Activated CD4-positive, CD25-positive, alpha-beta regulatory T cell treated with anti-CD3 and anti-CD28 coated beads, Interleukin-2, amount 50 U/mL, for 16 hours (primary cell): ENCODE data around the gene MMD.
"Not testable (repeated sequence)": the region's sequence is repeated elsewhere in the genome, so short reads cannot be mapped to it uniquely, and the experiment has no call there.

ENCODE experiments used
- DNase-seq: peaks from one replicate; pipeline ENCODE4 v3.0.0-alpha.2; 2020; ENCODE audit warnings: low read depth, low spot score

MMD gene

DNA sequence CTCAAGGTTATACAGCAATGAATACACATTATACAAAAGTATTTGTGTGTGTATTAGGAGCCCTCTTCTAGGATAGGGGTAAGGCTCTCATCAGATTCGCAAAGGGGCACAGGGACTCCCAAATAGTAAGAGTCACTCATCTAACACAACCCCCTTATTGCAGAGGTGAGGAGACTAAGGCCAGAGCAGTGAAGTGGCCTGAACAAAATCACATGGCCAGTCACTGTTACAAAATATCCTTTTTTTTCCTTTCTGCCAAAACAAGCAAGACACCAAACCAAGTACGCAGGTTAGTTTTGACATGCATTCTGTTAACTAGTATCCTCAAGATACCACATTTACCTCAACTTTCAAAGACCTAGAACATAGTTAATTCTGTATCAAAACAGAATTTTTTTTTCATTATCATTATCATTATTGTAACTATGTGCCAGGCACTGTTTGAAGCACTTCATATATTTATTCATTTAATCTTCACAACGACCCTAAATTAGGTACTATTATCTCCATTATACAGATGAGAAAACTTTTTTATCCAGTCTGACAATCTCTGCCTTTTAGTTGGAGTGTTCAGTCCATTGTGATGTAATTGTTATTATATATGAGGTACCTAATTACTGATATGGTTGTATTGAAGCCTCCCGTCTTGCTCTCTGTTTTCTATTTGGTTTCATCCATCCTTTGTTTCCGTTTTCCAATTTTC is 25.7 kb downstream of the MMD start:
- DNase-seq = no peak

DNA sequence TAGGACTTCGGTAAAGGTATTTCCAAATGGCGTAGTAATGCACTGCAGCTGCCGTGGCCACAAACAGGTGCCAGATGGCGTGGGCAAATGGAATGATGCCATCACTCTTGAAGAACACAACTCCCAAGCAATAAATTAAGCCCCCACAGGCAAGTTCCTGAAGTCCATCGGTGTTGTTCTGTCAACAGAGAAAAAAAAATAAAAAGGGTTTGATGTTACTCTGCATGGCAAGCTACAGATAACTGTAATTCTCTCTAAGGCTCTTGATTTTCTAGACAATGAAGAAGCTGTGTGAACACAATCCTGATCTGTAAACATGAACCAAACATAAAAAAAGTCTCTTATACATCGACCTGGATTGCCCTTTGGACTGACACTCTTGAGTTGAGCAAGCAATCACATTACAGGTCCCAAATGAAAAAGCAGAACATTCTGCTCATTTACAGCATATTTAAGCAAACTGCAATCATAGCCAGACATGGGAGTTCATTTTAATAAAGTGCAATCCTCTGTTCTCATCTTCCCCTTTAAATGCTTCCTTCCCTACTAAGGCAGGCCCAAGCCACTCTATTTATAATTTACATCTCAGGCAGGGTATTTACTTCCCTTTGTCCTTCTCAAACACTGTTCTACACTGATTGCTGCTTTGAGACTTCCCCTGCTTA is 27.1 kb downstream of the MMD start:
- no peak for DNase-seq

DNA sequence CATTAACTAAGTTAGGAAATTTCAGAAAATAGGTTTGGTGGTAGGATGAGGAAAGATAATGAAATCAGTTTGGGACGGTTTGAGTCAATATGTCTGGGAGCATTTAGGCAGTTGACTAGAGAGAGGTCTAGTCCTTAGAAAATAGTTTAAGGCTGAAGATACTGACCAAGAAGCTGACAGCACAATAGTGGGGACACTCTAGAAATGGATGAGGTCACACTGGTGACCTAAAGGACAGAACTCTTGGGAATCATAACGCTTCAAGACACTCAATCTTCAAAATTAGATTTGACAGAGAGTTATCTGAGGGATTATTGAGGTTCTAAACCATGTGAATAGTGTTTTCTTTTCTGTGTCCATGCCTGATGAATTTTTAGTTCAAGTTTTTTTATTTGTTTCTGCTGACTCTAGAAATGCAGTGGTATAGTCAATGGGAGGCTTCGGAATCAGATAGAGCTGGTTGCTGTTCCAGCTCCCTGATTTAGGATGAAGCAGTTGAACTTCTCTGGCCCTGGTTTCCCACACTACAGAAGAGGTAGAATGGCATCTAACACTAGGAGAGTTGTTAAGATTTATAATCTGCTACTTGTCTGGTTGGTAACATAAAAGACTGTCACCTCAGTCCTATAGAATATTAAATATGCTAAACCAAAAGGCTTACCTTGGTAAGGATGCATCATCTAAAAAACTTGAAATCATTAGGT is 29.7 kb downstream of the MMD start:
- no peak for DNase-seq

DNA sequence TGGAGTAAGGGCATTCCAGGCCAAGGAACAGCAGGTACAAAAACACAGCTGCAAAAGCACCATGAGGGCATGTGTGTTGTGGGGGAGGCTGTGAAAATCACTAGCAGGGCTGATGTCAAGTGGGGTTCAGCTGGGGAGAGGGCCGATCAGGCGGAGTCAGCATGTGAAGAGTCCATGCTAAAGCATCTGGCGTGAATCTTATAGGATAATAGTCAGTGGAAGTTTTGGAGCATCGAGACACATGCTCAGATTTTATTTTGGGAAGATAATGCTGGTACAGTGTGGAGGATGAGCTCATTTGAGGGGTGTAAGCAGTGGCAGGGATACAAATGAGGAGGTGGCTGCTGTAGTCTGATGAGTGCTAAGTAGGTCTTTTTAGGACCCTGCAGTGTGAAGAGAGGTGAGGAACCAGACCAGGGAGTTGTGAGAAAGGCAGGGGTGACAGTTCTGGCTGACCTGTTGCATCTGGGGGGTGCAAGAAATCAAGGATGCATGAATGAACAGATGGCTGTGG is 30.3 kb downstream of the MMD start:
- no peak for DNase-seq

DNA sequence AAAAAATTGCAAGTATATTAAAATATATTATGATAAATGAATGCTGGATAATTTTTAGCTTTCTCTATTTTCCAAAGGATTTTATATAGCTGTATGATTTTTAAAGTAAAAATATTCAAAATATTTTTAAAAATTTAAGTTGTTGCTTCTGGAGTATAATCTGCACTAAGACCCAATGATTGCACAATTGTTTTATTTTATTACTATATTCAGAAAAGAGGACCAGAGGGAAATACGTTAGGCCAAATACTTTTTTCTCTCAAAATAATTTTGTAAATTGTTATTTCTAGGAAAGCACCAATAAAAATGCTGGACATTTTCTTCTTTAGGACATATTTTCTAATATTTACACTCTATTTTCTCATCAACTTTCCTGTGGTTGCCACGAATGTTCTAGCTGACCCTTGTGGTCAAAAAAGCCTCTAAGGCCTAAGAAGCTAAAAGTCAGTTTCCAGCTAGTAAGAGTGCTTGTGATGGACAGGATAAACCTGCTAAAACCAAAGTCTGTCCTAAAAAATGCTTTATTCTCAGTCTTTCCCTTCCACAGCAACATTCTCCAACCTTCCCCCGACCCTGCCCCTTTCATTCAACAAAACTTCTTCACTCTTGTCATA is 31.2 kb downstream of the MMD start:
- no peak for DNase-seq

DNA sequence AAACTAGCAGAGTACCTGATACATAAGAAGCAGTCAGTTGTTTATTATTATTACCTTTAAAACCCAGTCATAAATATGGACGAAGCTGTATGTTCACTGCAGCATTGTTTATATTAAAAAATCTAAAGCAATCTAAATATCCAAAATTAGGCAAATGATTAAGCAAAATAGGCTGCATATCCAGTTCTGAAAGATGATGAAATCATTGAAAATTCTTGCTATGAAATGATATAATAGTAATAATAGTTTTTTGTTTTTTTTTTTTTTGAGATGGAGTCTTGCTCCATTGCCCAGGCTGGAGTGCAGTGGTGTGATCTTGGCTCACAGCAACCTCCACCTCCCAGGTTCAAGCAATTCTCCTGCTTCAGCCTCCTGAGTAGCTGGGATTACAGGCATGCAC is 31.9 kb downstream of the MMD start:
- DNase-seq = not testable (repeated sequence)

DNA sequence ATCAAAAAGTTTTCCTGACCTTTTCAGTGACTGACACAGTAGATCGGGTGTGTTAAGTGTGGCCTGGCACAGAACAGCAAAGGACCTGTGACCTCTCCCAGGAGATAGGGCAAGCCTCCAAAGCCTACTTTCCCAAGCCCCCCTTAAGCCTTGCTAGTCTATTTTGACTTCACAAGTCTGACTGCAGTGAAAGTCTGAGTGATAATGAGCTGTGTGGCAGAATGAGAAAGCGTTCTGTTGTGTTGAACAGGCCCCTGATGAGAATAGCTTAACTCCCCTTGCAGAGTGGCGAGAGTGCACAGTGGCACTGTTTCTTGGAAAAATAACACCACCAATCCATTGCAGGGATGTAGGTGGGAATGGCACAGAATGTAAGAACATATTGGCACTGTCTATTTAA is 32.8 kb downstream of the MMD start:
- no peak for DNase-seq

DNA sequence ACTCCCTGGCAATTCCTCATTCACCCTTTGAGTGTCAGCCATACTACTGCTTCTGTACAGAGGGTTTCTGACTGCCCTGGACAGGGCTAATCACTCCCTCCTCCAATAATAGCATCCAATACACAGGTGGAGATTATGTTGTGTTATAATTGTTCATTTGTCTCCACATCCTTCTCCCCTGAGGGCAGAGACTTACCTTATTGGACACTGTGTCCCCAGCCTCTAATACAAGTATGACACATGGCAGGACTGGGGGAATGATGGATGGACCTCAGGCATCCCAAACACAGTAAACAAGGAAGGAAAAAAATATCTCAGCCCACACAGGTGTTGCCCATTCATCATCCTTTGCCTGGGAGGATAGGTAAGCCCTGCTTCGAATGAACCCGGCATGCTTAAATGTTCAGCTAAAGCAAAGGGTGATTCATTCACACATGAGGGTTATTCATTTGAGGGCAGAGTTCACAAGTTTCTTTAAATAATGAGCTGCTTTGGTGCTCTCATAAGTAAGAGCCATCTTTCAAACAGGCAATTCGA is 34.8 kb downstream of the MMD start:
- no peak for DNase-seq

DNA sequence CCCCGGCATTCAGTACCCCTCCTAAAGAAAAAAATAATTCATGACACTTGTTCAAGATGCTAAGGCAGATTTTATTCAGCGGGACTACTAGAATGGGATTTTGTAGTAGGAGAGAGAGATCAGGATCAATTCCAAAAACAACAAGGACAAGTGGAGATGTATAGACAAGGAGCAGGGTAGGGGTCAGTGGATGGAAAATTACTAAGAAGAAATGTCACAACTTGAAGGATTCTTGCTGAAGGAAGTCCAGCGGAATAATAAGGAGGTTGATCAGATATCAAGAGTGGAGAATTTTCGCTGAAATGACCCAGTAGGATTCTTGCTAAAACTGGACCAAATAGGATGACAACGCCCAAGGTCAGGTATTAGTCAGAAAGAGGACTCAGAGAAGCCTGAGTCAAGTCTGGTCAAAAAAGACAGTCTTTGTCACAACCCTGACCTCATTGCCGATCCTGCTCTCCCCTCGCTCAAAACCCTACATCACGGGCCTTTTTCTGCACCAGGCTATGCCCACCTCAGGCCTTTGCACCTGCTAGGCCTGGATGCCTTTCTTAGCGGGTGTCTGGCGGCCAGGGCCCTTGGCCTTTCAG is 36.9 kb downstream of the MMD start:
- DNase-seq = no peak

DNA sequence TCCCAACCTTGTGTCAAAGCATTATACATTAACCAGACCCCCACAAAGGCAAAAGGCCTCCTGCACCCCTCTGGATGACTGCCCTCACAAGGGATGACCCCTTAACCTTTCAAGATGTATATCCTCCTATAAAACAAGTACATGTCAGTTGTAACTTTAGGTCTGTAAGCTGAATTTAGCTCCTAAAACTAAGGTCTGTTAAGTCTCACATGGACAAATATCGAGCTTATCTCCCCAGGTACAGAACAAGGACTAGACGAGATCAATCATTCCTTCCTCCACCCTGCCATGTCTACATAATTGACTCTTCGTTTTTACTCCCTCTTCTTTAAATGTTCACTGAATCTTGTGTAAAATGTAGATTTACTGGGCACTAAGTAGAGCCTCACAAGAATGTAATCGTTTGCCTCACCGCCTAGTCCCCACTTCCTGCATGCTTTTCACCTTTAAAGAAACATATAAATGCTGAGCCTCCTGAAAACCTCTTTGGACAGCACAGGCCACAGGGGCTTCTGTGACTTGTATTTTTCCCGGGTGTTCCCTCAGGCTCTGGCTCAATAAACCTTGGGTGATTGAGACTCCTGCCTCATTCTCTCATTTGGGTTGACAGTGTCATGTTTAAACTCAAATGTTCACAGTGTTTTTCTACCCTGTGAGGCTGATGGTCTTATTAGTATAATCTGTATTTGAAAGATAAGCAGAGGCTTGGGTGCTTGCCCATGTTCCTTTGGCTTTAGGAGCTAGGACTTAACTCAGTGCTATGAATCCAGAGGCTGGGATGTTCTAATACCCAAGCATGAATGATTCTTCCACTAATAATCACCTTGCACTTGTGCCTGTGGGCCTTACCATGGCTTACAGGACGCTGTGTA is 37.6 kb downstream of the MMD start:
- no peak for DNase-seq

DNA sequence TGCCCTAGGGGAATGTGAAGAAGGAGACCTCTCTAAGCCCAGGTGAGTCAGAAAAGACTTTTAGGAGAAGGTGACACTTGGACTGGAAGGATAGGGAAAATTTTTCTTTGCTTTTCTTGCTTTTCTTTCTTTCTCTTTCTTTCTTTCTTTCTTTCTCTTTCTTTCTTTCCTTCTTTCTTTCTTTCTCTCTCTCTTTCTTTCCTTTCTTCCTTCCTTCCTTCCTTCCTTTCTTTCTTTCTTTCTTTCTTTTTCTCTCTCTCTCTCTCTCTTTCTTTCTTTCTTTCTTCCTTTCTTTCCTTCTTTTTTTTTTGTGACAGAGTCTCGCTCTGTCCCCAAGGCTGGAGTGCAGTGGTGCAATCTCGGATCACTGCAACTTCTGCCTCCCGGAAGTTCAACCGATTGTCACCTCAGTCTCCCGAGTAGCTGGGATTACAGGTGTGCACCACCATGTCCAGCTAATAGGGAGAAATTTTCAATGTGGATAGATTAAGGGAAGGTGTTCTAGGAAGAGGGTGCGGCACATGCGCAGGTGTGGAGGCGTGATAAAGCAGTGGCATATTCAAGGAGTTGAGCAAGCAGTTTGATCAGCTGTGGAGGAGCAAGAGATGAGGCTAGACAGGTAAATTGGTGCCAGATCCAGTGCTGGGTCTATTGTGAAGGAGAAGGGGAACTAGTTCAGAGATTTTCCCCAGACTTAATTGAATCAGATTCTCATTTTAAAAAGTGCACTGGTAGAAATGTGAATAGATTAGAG is 40.4 kb downstream of the MMD start:
- no peak for DNase-seq

DNA sequence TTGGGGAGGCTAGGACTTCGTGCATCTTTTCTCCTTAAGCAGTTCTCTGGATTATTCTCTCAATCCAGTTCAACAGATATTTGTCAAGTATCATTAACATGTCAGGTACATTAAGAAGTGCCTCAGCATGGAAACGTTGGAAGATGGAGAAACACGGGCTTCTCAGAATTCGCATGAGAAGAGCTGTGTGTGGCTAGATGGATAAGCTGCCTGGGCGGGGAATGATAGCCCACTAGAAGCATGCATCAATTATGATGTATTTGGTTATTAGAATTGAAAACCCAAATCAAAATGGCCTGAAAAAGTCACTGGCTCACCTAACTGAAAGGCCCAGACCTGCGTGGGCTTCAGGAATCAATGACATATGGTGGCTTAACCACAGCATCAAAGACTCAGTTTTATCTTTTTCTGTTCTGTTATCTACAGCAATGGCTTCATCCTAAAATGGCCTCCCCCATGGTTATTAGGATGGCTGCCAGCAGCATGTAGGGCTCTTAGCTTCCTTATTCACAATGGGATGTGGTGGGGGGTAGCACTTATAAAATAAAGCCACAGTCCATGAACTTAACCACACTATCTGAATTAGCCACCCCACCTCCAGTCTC is 43.9 kb downstream of the MMD start:
- no peak for DNase-seq

DNA sequence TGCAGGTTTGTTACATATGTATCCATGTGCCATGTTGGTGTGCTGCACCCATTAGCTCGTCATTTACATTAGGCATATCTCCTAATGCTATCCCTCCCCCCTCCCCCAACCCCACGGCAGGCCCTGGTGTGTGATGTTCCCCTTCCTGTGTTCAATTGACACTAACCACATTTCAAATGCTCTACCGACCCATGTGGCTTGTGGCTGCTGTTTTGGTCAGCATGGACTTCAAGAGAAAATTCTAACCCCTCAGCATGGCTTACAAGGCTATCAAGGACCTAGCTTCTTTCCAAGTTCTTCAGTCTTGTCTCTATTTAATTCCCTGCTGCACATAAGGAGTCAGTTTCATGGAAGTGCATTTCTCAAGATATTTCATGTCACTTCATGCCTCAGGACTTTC is 52.9 kb downstream of the MMD start:
- DNase-seq = no peak

DNA sequence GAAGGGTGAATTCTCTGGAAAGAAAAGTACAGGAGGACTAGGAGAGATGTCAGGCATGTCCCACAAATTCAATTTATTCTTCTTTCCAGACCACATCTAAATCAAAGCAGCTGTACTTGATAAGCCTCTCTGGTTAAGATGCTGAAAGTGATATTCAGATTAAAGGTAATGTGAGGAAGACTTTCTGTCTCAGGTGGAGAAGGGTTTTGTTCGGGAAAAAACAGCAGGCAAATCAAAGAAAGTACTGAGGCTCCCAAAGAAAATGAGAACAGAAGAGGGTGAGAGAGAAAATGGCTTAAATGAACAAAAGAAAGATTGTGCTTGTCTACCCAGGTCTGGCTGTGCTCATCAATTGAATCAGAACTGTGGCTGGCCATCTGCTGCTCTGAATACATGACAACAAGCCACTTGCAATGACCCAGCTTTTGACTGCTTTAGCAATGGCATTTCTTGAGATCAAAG is 55.6 kb downstream of the MMD start:
- DNase-seq = no peak

DNA sequence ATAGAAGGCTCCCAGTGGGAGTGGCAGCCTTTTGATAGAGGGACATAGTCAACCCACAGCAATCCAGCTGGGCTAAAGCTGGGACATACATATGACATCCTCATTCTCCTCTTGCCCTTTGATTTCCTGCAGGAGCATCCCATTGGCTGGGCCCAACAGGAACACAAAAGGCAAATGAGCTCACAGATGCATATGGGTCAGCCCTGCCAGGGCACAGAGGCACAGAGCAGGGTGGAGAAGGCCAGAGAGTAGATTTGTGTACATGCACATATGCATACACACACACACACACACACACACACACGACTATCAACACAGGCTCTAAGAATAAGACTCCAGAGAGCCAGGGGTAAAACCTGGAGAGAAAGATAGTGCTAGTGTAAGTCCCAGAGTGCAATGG is 58.6 kb downstream of the MMD start:
- DNase-seq = no peak

DNA sequence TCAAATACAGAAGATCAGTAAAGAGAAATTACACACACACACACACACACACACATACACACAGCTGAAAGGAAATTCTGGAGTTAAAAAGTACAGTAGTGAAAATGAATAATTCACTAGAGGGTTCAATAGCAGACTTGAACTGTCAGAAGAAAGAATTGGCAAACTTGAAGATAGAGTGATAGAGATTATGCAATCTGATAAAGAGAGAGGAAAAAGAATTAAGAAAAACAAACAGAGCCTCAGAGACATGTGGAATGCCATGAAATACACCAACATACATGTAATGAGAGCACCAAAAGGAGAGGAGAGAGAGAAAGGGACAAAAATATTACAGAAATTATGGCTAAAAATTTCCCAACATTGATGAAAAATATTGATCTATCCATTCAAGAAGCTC is 60.7 kb downstream of the MMD start:
- no peak for DNase-seq

DNA sequence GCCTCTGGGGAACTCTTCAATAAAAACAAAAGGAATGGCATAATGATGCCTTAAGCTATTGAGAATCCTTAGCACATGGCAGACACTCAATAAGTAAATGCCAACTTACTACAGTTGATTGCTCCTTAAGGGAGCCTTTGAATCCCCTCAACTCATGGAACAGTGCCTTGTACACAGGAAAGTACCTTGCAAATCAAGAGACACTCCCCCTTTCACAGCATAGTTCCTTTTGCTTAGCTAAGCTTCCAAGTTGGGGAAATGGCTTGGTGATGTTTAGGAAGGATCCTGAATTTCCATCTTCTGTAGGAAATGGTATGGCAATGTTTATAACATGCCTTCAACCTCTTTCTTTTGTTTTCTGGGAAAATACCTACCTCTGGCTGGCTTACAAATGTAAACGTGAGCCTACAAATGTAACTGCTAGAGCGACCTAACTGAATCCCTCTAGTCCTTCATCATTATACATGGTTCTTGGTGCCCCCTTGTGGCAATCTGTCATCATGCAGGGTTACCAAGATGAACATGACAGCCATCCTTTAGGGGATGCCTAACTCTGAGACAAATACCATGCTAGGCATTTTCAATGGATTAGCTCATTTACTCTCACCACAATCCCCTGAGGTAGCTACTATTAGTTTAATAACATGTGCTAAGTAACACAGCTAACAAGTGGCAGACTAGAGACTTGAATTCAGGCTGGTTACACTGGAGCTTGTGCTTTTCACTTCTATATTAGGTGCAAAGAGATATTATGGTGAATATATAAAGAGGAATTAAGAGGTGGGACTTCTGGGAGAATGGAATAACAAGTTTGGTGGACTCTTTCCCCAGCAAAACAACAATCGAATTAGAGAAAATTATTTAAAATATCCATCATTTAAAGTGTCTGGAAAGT is 65.0 kb downstream of the MMD start:
- peak; percentile 57 for DNase-seq

DNA sequence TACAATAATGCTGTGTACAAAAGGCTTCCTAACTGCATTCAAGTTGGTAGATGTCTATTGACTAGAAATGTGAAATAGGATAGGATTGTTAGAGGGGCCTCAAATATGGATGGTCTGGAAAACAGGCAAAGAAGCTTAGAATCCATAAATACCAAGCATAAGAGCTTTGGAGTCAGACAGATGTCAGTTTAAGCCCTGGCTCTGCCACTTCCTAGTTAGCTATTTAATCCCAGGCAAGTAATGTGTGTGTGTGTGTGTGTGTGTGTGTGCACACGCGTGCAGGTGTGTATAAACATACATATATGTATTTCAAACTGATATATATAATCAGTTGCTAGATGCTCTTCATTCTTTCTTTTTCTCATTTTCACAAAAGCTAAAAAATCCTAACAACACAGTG is 66.7 kb downstream of the MMD start:
- no peak for DNase-seq
